CD4-positive, alpha-beta memory T cell (primary cell): ENCODE measurements around the gene EIF3F. TPM values are rescaled to one million over a fixed set of nuclear protein-coding genes. Genes with fewer than 3 reads are reported as not detected.

ENCODE experiments used
- CTCF ChIA-PET: fragments of 350-600 bp; sonication (Branson Sonifier 250); formaldehyde crosslinking; loops from one replicate; lab custom pipeline; 2021; ENCODE audit warnings: inconsistent platforms; ENCODE audit not compliant: partially characterized antibody; lab: Charles Lee
- POLR2A ChIA-PET: fragments of 350-600 bp; sonication (Branson Sonifier 250); formaldehyde crosslinking; loops from one replicate; lab custom pipeline; 2021; ENCODE audit not compliant: partially characterized antibody; lab: Charles Lee
- DNase-seq, 5 donors: peaks; one replicate each; pipeline versions ENCODE4 v3.0.0 to v3.0.0-alpha.2; 2020 to 2022; ENCODE audit warnings: mixed read lengths in 1 of 5
- H3K27ac ChIP-seq: one replicate; pipeline ENCODE4 v1.7.0; 2013; ENCODE audit warnings: low read depth, low read length
- H3K27me3 ChIP-seq: 2 replicates; pipeline ENCODE4 v1.7.0; 2013; ENCODE audit warnings: mild to moderate bottlenecking, low read length, moderate library complexity; ENCODE audit not compliant: insufficient read depth
- H3K36me3 ChIP-seq: 2 replicates; pipeline ENCODE4 v1.7.0; 2013; ENCODE audit warnings: mild to moderate bottlenecking, low read length, moderate library complexity; ENCODE audit not compliant: insufficient read depth
- H3K4me1 ChIP-seq: 2 replicates; pipeline ENCODE4 v1.7.0; 2013; ENCODE audit warnings: mild to moderate bottlenecking, low read length, moderate library complexity; ENCODE audit not compliant: insufficient read depth
- H3K4me3 ChIP-seq, 2 donors: one replicate each; pipeline ENCODE4 v1.7.0; 2013; ENCODE audit warnings: low read length in 2 of 2, mild to moderate bottlenecking in 1 of 2
- H3K9me3 ChIP-seq, 2 donors: one replicate each; pipeline ENCODE4 v1.7.0; 2013; ENCODE audit warnings: low read length in 2 of 2, control low read depth in 1 of 2; ENCODE audit not compliant: control insufficient read depth in 1 of 2
- H3K27ac Mint-ChIP-seq, 7 donors: one replicate each; pipeline ENCODE4 v1.8.0; 2020 to 2021; ENCODE audit warnings: mixed read lengths in 7 of 7, mild to moderate bottlenecking in 6 of 7, inconsistent platforms in 3 of 7, moderate library complexity in 3 of 7
- H3K27me3 Mint-ChIP-seq, 2 donors: one replicate each; pipeline ENCODE4 v1.8.0; 2020 to 2021; ENCODE audit warnings: mixed read lengths in 2 of 2
- H3K36me3 Mint-ChIP-seq, 2 donors: one replicate each; pipeline ENCODE4 v1.8.0; 2020 to 2021; ENCODE audit warnings: mixed read lengths in 2 of 2, inconsistent platforms in 1 of 2, mild to moderate bottlenecking in 1 of 2
- H3K4me1 Mint-ChIP-seq, 4 donors: one replicate each; pipeline ENCODE4 v1.8.0; 2020 to 2021; ENCODE audit warnings: mixed read lengths in 4 of 4, mild to moderate bottlenecking in 1 of 4
- H3K4me3 Mint-ChIP-seq, 8 donors: one replicate each; pipeline ENCODE4 v1.8.0; 2020 to 2021; ENCODE audit warnings: mixed read lengths in 8 of 8, mild to moderate bottlenecking in 7 of 8, moderate library complexity in 6 of 8, inconsistent platforms in 3 of 8
- H3K9me3 Mint-ChIP-seq, 8 donors: one replicate each; pipeline ENCODE4 v1.8.0; 2020 to 2021; ENCODE audit warnings: mixed read lengths in 8 of 8, mild to moderate bottlenecking in 5 of 8, inconsistent platforms in 3 of 8, moderate library complexity in 1 of 8
- intact Hi-C: fragments of 100-400 bp; cut with micrococcal nuclease; formaldehyde crosslinking; loops from one replicate; pipeline ENCODE4 v1.15.1; 2023
- polyA plus RNA-seq, 2 donors: library from polyadenylated mRNA; unstranded; fragments of 300-500 nt; fragmentation: Illumina TruSeq; gene quantifications; one replicate each; pipeline ENCODE4 v1.2.3, GENCODE V29; 2021
- total RNA-seq, 2 experiments: library from RNA; stranded (reverse); gene quantifications; one replicate each; pipeline ENCODE4 v1.2.3, GENCODE V29; 2021

EIF3F gene
- total RNA-seq (100 to 1,000 TPM; 317 to 330 TPM), polyA plus RNA-seq (100 to 1,000 TPM; 390 to 441 TPM)

GRCh38 chr11:7986768-7987559 lies at the start of gene EIF3F:
Gene EIF3F, plus strand, starts transcription at chr11:7987337. Its CDS starts 16 bp downstream, at chr11:7987353.
- intact Hi-C loops, result loop anchor here (1.0 to 10.0 kb wide), 5 partner anchors 31 to 1752 kb away; partner anchors contain the start of genes AKIP1, CNGA4 and FHIP1B
- ChIA-PET CTCF (interaction anchor here (0.7 to 3.0 kb wide), 24 partner anchors 9 to 889 kb away, joined by 3 to 102 read pairs (median 6); partner anchors contain the start of gene PPFIBP2), POLR2A (interaction anchor here (0.6 to 2.0 kb wide), 16 partner anchors 9 to 1626 kb away, joined by 3 to 14 read pairs (median 4); partner anchors contain the start of genes ARFIP2, RPL27A, TIMM10B and TRIM66)
- peak within 1 kb of the TSS; percentile 89 to 99 (median 98) for H3K27ac Mint-ChIP-seq
- H3K9me3 Mint-ChIP-seq, result no peaks in the 10 kb centered on the region
- peak; percentile 93 to 98 (median 96) for DNase-seq
- peaks cover 13% of the 10 kb centered on the region for H3K36me3 ChIP-seq
- H3K27me3 Mint-ChIP-seq, result no peaks in the 10 kb centered on the region
- peak within 1 kb of the TSS; percentile 89 to 97 (median 95) for H3K4me3 Mint-ChIP-seq
- no peaks in the 10 kb centered on the region for H3K27me3 ChIP-seq
- peaks cover 29 to 59% (median 46%) of the 10 kb centered on the region in 4 donors for H3K4me1 Mint-ChIP-seq
- H3K4me1 ChIP-seq, result peaks cover 36% of the 10 kb centered on the region
- H3K27ac ChIP-seq, result peak within 1 kb of the TSS; percentile 77
- H3K36me3 Mint-ChIP-seq, result peaks cover 6 to 32% of the 10 kb centered on the region in 2 donors
- no peaks in the 10 kb centered on the region for H3K9me3 ChIP-seq
- peak within 1 kb of the TSS; percentile 63 to 77 for H3K4me3 ChIP-seq

- intact Hi-C loops, result no loop called here
- peaks cover 6 to 12% of the 10 kb centered on the region in 2 donors for H3K27me3 Mint-ChIP-seq
- CTCF ChIA-PET, result no interaction called here
- peaks cover 2 to 30% (median 23%) of the 10 kb centered on the region in 8 donors for H3K9me3 Mint-ChIP-seq
- H3K9me3 ChIP-seq, result no peaks in the 10 kb centered on the region
- no peaks in the 10 kb centered on the region for H3K27me3 ChIP-seq
- H3K4me1 ChIP-seq, result no peaks in the 10 kb centered on the region
- no peak overlapping the region for H3K27ac ChIP-seq
- H3K4me1 Mint-ChIP-seq, result no peaks in the 10 kb centered on the region
- H3K4me3 Mint-ChIP-seq, result no peak overlapping the region
- no peaks in the 10 kb centered on the region for H3K36me3 ChIP-seq
- no peak overlapping the region for H3K4me3 ChIP-seq
- no peak overlapping the region for H3K27ac Mint-ChIP-seq
- H3K36me3 Mint-ChIP-seq, result no peaks in the 10 kb centered on the region
- no peak for DNase-seq
- POLR2A ChIA-PET, result no interaction called here
These were observed 46.0 kb upstream of the EIF3F start for GRCh38 chr11:7941146-7941545.

GRCh38 chr11:7941608-7942007 lies 45.5 kb upstream of the EIF3F start, which contains the start of gene OR10A3:
Gene OR10A3, minus strand, starts transcription at chr11:7941708. Its CDS starts 2,188 bp downstream, at chr11:7939520.
- no peak within 1 kb of the TSS for H3K27ac Mint-ChIP-seq
- Histone ChIP-seq H3K4me3 (no peak within 1 kb of the TSS), H3K27ac (no peak within 1 kb of the TSS), H3K9me3 (no peaks in the 10 kb centered on the region), H3K36me3 (no peaks in the 10 kb centered on the region), H3K4me1 (no peaks in the 10 kb centered on the region), H3K27me3 (no peaks in the 10 kb centered on the region)
- no peak within 1 kb of the TSS for H3K4me3 Mint-ChIP-seq
- H3K9me3 Mint-ChIP-seq, result peaks cover 2 to 30% (median 23%) of the 10 kb centered on the region in 8 donors
- H3K27me3 Mint-ChIP-seq, result peaks cover 5 to 8% of the 10 kb centered on the region in 2 donors
- DNase-seq, result no peak
- ChIA-PET POLR2A (no interaction called here), CTCF (no interaction called here)
- H3K4me1 Mint-ChIP-seq, result no peaks in the 10 kb centered on the region
- intact Hi-C loops, result no loop called here
- H3K36me3 Mint-ChIP-seq, result no peaks in the 10 kb centered on the region

GRCh38 chr11:7944123-7944522 lies 43.0 kb upstream of the EIF3F start:
- no peak overlapping the region for H3K4me3 Mint-ChIP-seq
- no peaks in the 10 kb centered on the region for H3K4me1 Mint-ChIP-seq
- H3K27ac ChIP-seq, result no peak overlapping the region
- H3K27me3 ChIP-seq, result no peaks in the 10 kb centered on the region
- intact Hi-C loops, result no loop called here
- no peak overlapping the region for H3K27ac Mint-ChIP-seq
- ChIA-PET POLR2A (no interaction called here), CTCF (interaction anchor here (0.5 kb wide), 1 partner anchor 249 kb away, joined by 3 read pairs; no protein-coding TSS in a partner anchor)
- no peaks in the 10 kb centered on the region for H3K4me1 ChIP-seq
- peaks cover 2 to 28% (median 23%) of the 10 kb centered on the region in 8 donors for H3K9me3 Mint-ChIP-seq
- H3K36me3 ChIP-seq, result no peaks in the 10 kb centered on the region
- no peaks in the 10 kb centered on the region for H3K36me3 Mint-ChIP-seq
- no peak overlapping the region for H3K4me3 ChIP-seq
- no peaks in the 10 kb centered on the region for H3K9me3 ChIP-seq
- no peak for DNase-seq
- H3K27me3 Mint-ChIP-seq, result peaks cover 14 to 15% of the 10 kb centered on the region in 2 donors

- peaks cover 14 to 16% of the 10 kb centered on the region in 2 donors for H3K27me3 Mint-ChIP-seq
- DNase-seq, result no peak
- no peaks in the 10 kb centered on the region for H3K36me3 ChIP-seq
- no peak overlapping the region for H3K4me3 Mint-ChIP-seq
- intact Hi-C loops, result no loop called here
- H3K27ac Mint-ChIP-seq, result no peak overlapping the region
- H3K27ac ChIP-seq, result no peak overlapping the region
- peaks cover 0 to 2% (median 0%) of the 10 kb centered on the region in 8 donors for H3K9me3 Mint-ChIP-seq
- no peaks in the 10 kb centered on the region for H3K36me3 Mint-ChIP-seq
- H3K4me3 ChIP-seq, result no peak overlapping the region
- no peaks in the 10 kb centered on the region for H3K4me1 ChIP-seq
- no peaks in the 10 kb centered on the region for H3K4me1 Mint-ChIP-seq
- no peaks in the 10 kb centered on the region for H3K9me3 ChIP-seq
- POLR2A ChIA-PET, result no interaction called here
- CTCF ChIA-PET, result no interaction called here
- no peaks in the 10 kb centered on the region for H3K27me3 ChIP-seq
These were observed 37.2 kb upstream of the EIF3F start for GRCh38 chr11:7949934-7950333.

- no peak overlapping the region for H3K27ac ChIP-seq
These were observed 31.9 kb upstream of the EIF3F start for GRCh38 chr11:7955191-7955590.

GRCh38 chr11:7964261-7964660 lies 22.9 kb upstream of the EIF3F start:
- H3K27me3 Mint-ChIP-seq, result peaks cover 4 to 10% of the 10 kb centered on the region in 2 donors
- H3K4me3 ChIP-seq, result no peak overlapping the region

More at GRCh38 chr11:7955191-7955590, 31.9 kb upstream of the EIF3F start:
- Histone ChIP-seq H3K4me3 (no peak overlapping the region), H3K9me3 (no peaks in the 10 kb centered on the region), H3K27me3 (no peaks in the 10 kb centered on the region), H3K4me1 (no peaks in the 10 kb centered on the region), H3K36me3 (no peaks in the 10 kb centered on the region)
- intact Hi-C loops, result no loop called here
- peaks cover 0 to 2% (median 0%) of the 10 kb centered on the region in 8 donors for H3K9me3 Mint-ChIP-seq
- peaks cover 3 to 13% of the 10 kb centered on the region in 2 donors for H3K27me3 Mint-ChIP-seq
- H3K36me3 Mint-ChIP-seq, result no peaks in the 10 kb centered on the region
- no peak overlapping the region for H3K4me3 Mint-ChIP-seq
- ChIA-PET POLR2A (no interaction called here), CTCF (no interaction called here)
- no peak overlapping the region for H3K27ac Mint-ChIP-seq
- H3K4me1 Mint-ChIP-seq, result no peaks in the 10 kb centered on the region
- no peak for DNase-seq

More at GRCh38 chr11:7964261-7964660, 22.9 kb upstream of the EIF3F start:
- intact Hi-C loops, result no loop called here
- ChIA-PET CTCF (no interaction called here), POLR2A (interaction anchor here (0.9 kb wide), 1 partner anchor 22 kb away, joined by 3 read pairs; no protein-coding TSS in a partner anchor)
- H3K27ac ChIP-seq, result no peak overlapping the region
- peaks cover 0 to 2% (median 0%) of the 10 kb centered on the region in 8 donors for H3K9me3 Mint-ChIP-seq
- no peaks in the 10 kb centered on the region for H3K27me3 ChIP-seq
- no peak for DNase-seq
- no peaks in the 10 kb centered on the region for H3K36me3 Mint-ChIP-seq
- H3K36me3 ChIP-seq, result no peaks in the 10 kb centered on the region
- H3K4me1 ChIP-seq, result no peaks in the 10 kb centered on the region
- no peak overlapping the region for H3K4me3 Mint-ChIP-seq
- H3K9me3 ChIP-seq, result no peaks in the 10 kb centered on the region
- no peaks in the 10 kb centered on the region for H3K4me1 Mint-ChIP-seq
- H3K27ac Mint-ChIP-seq, result no peak overlapping the region
